K562 (cell line): ENCODE data around the gene TCP11.

Experiments used
- BHLHE40 ChIP-seq: IDR thresholded peaks from 2 replicates; pipeline ENCODE4 v1.6.1; 2011; ENCODE audit warnings: low read length, improper control_type of control experiment
- SMC3 ChIP-seq: conservative IDR thresholded peaks from 2 replicates; pipeline ENCODE4 v1.6.1; 2011; ENCODE audit warnings: low read depth, low read length, improper control_type of control experiment; ENCODE audit not compliant: insufficient read depth
- U2AF1 ChIP-seq: fragments of 200-400 bp; formaldehyde crosslinking; optimal IDR thresholded peaks from 2 replicates; pipeline ENCODE3; 2017; ENCODE audit warnings: mild to moderate bottlenecking, low read depth, low read length, moderate library complexity

DNA sequence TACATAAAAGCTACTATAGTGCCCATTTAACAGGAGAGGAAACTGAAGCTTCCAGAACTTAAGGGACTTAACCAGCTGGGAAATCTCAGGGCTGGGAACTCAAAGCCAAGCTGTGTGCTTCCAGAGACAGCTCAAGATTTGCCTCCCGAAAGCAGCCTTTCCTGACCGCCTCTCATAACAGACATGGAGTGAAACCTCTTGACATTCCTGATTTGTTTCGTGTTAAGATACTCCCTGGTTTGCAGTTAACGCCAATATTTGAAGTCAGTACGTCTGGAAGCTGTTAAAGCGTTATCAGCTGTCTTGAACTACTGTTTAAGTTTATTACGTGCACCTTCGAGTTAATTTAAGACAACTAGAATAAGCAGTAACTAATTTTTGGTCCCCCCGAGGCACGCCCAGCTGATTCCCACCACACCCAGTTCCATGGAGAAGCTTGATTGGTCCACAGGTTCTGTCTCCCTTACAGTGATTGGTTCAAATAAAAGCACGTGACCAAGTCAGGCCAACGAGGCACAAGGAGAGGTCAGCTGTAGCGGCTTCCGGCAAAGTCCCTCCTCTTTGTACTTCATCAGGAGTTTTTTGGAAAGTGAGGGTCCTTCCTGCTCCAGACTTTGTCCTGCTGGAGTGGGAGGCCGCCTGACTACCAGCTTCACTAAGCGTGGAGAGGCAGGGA, 8.9 kb upstream of the TCP11 start:
- TF ChIP-seq BHLHE40: no peak
- TF ChIP-seq U2AF1: no peak
- TF ChIP-seq SMC3: no peak
